Measurements from ENCODE around the gene ERFE.
"Not testable (repeated sequence)": the region's sequence is repeated elsewhere in the genome, so short reads cannot be mapped to it uniquely, and the experiment has no call there.

The ERFE gene, protein sequence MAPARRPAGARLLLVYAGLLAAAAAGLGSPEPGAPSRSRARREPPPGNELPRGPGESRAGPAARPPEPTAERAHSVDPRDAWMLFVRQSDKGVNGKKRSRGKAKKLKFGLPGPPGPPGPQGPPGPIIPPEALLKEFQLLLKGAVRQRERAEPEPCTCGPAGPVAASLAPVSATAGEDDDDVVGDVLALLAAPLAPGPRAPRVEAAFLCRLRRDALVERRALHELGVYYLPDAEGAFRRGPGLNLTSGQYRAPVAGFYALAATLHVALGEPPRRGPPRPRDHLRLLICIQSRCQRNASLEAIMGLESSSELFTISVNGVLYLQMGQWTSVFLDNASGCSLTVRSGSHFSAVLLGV

GRCh38 chr2:238158509-238159070 is at the start of gene ERFE:
ERFE (plus strand) TSS chr2:238158970; CDS start chr2:238159008, 38 bp downstream.
- ChIA-PET CTCF (no interaction called here), POLR2A (no interaction called here)
- TF ChIP-seq CTCF (IDR thresholded peaks at IDR 0.05; ENCODE audit: control extremely low read depth, extremely low read depth, low read depth, missing control alignments): peak; percentile 37
- peak; percentile 75 for DNase-seq (ENCODE audit: extremely low spot score)

- ChIA-PET CTCF (no interaction called here), POLR2A (no interaction called here)
- DNase-seq (ENCODE audit: extremely low spot score): no peak
- TF ChIP-seq CTCF (IDR thresholded peaks at IDR 0.05; ENCODE audit: control extremely low read depth, extremely low read depth, low read depth, missing control alignments): no peak
These were observed 45.2 kb upstream of the ERFE start for GRCh38 chr2:238113611-238114010.

GRCh38 chr2:238114331-238114841 is 44.4 kb upstream of the ERFE start:
- POLR2A ChIA-PET: no interaction called here
- no peak for DNase-seq (ENCODE audit: extremely low spot score)
- CTCF ChIA-PET: interaction anchor here (2.1 kb wide), 2 partner anchors 14 to 25 kb away, joined by 5 to 6 read pairs; no protein-coding TSS in a partner anchor
- TF ChIP-seq CTCF (IDR thresholded peaks at IDR 0.05; ENCODE audit: control extremely low read depth, extremely low read depth, low read depth, missing control alignments): no peak

- POLR2A ChIA-PET: no interaction called here
- no peak for TF ChIP-seq CTCF (IDR thresholded peaks at IDR 0.05; ENCODE audit: control extremely low read depth, extremely low read depth, low read depth, missing control alignments)
- CTCF ChIA-PET: interaction anchor here (2.1 kb wide), 2 partner anchors 14 to 24 kb away, joined by 5 to 6 read pairs; no protein-coding TSS in a partner anchor
- no peak for DNase-seq (ENCODE audit: extremely low spot score)
These were observed 43.7 kb upstream of the ERFE start for GRCh38 chr2:238114851-238115660.

GRCh38 chr2:238115709-238116108 is 43.1 kb upstream of the ERFE start:
- CTCF ChIA-PET: interaction anchor here (2.1 kb wide), 2 partner anchors 13 to 23 kb away, joined by 5 to 6 read pairs; no protein-coding TSS in a partner anchor
- POLR2A ChIA-PET; DNase-seq (ENCODE audit: extremely low spot score): not testable (repeated sequence)

GRCh38 chr2:238116298-238117198 is 42.2 kb upstream of the ERFE start:
- CTCF ChIA-PET: interaction anchor here (2.1 kb wide), 2 partner anchors 12 to 23 kb away, joined by 5 to 6 read pairs; no protein-coding TSS in a partner anchor
- POLR2A ChIA-PET: no interaction called here
- no peak for TF ChIP-seq CTCF (IDR thresholded peaks at IDR 0.05; ENCODE audit: control extremely low read depth, extremely low read depth, low read depth, missing control alignments)
- DNase-seq (ENCODE audit: extremely low spot score): no peak
